22Rv1 (cell line): Measurements from ENCODE around the gene SORT1.

Experiments used
- H3K27ac ChIP-seq: fragments of 450-650 bp; 2 replicates; pipeline ENCODE4 v1.5.1; 2017
- CTCF ChIP-seq: fragments of 450-650 bp; IDR thresholded peaks from 2 replicates; pipeline ENCODE4 v1.5.1; 2017; ENCODE audit warnings: mild to moderate bottlenecking
- ZFX ChIP-seq: fragments of 450-650 bp; IDR thresholded peaks from 2 replicates; pipeline ENCODE4 v1.6.1; 2017; ENCODE audit warnings: antibody characterized with exemption, borderline replicate concordance

Gene SORT1

DNA sequence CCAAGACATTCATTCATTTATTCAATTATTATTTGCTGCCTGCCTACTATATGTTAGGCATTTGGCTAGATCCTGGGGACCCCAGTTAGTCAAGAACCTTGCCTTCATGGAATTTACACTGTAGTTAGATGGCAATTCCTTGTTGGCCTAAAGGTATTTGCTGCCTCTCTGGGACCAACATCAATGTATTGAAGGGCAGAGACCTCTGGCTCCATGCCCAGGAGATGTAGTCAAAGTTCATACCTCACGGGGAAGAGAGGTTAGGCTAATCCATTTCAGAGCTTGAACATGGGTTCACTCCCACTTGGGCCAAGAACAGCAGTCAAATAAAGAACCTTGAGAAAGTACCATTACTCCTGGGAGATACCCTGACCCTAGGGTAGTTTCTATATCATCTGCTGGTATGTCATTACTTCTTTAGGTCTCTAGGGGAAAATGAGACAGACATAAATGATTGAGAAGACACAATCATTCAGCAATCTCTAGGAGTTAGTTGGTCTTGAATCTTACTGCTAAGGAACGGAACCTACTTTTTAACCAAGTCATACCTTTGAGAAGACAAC is 32.0 kb downstream of the SORT1 start:
- TF ChIP-seq CTCF (no peak), ZFX (no peak)
- H3K27ac ChIP-seq: no peak overlapping the region

GRCh38 chr1:109361649-109362048 is 36.1 kb downstream of the SORT1 start:
- TF ChIP-seq CTCF (no peak), ZFX (no peak)
- no peak overlapping the region for H3K27ac ChIP-seq

DNA sequence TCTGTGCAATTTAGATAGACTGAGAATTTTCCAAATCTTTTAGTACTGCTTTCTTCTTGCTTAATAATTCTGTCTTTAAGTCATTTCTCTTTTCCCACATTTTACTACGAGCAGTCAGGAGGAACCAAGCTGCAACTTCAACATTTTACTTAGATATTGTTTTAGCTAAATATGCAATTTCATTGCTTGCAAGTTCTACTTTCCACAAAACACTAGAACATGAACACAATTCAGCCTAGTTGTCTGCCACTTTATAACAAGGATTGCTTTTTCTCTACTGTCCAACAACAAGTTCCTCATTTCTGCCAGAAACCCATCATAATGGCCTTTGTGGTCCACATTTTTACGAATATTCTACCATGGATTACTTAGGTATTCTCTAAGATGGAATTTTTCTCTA is 36.6 kb downstream of the SORT1 start:
- TF ChIP-seq ZFX (no peak), CTCF (no peak)
- no peak overlapping the region for H3K27ac ChIP-seq

- TF ChIP-seq CTCF: no peak
- no peak for TF ChIP-seq ZFX
- H3K27ac ChIP-seq: no peak overlapping the region
Measured at GRCh38 chr1:109357616-109358015, 40.1 kb downstream of the SORT1 start.

- H3K27ac ChIP-seq: no peak overlapping the region
- TF ChIP-seq ZFX (no peak), CTCF (no peak)
Measured at GRCh38 chr1:109356915-109357314, 40.8 kb downstream of the SORT1 start.

GRCh38 chr1:109356505-109356904 is 41.2 kb downstream of the SORT1 start:
- no peak for TF ChIP-seq ZFX
- no peak for TF ChIP-seq CTCF
- H3K27ac ChIP-seq: no peak overlapping the region

GRCh38 chr1:109354929-109355328 is 42.8 kb downstream of the SORT1 start:
- TF ChIP-seq CTCF (no peak), ZFX (no peak)
- no peak overlapping the region for H3K27ac ChIP-seq
